Mesendoderm (in vitro differentiated cells): ENCODE results near the gene PDCD1LG2.
"Not testable (repeated sequence)": the region's sequence is repeated elsewhere in the genome, so short reads cannot be mapped to it uniquely, and the experiment has no call there.

Experiments
- DNase-seq: peaks from one replicate; pipeline ENCODE4 v3.0.0; 2013
- H2AK5ac ChIP-seq: 2 replicates; pipeline ENCODE4 v1.6.1; 2013; ENCODE audit warnings: low read length, inconsistent platforms
- H2BK120ac ChIP-seq: 2 replicates; pipeline ENCODE4 v1.6.1; 2013; ENCODE audit warnings: low read depth, mild to moderate bottlenecking, low read length, moderate library complexity, mixed read lengths
- H2BK15ac ChIP-seq: replicated peaks from 2 replicates; pipeline ENCODE4 v1.6.1; 2013; ENCODE audit warnings: low read depth, mild to moderate bottlenecking, moderate library complexity
- H2BK5ac ChIP-seq: 2 replicates; pipeline ENCODE4 v1.6.1; 2013; ENCODE audit warnings: low read length, inconsistent platforms
- H3K18ac ChIP-seq: 2 replicates; pipeline ENCODE4 v1.6.1; 2013; ENCODE audit warnings: mild to moderate bottlenecking, low read length, mixed read lengths
- H3K23ac ChIP-seq: one replicate; pipeline ENCODE4 v1.6.1; 2013; ENCODE audit warnings: low read length
- H3K27ac ChIP-seq: 2 replicates; pipeline ENCODE4 v1.5.1; 2013; ENCODE audit warnings: low read depth, mild to moderate bottlenecking, inconsistent platforms, low read length, moderate library complexity
- H3K27me3 ChIP-seq: 2 replicates; pipeline ENCODE4 v1.6.1; 2013; ENCODE audit warnings: low read length, control low read depth, mild to moderate bottlenecking, inconsistent platforms; ENCODE audit not compliant: insufficient read depth, poor library complexity
- H3K36me3 ChIP-seq: 2 replicates; pipeline ENCODE4 v1.6.1; 2013; ENCODE audit warnings: low read length, inconsistent platforms; ENCODE audit not compliant: control insufficient read depth, insufficient read depth
- H3K4ac ChIP-seq: one replicate; pipeline ENCODE4 v1.6.1; 2013; ENCODE audit warnings: low read depth, mild to moderate bottlenecking, low read length, moderate library complexity
- H3K4me1 ChIP-seq: 2 replicates; pipeline ENCODE4 v1.6.1; 2013; ENCODE audit warnings: low read depth, low read length, inconsistent platforms; ENCODE audit not compliant: control insufficient read depth
- H3K4me2 ChIP-seq: 2 replicates; pipeline ENCODE4 v1.6.1; 2013; ENCODE audit warnings: low read length
- H3K4me3 ChIP-seq: 2 replicates; pipeline ENCODE4 v1.5.1; 2013; ENCODE audit warnings: mild to moderate bottlenecking, low read length
- H3K56ac ChIP-seq: one replicate; pipeline ENCODE4 v1.6.1; 2013; ENCODE audit warnings: low read length
- H3K79me1 ChIP-seq: 2 replicates; pipeline ENCODE4 v1.6.1; 2013; ENCODE audit warnings: low read length, inconsistent platforms
- H3K79me2 ChIP-seq: 2 replicates; pipeline ENCODE4 v1.6.1; 2013; ENCODE audit warnings: mild to moderate bottlenecking, low read length; ENCODE audit not compliant: control insufficient read depth, insufficient read depth
- H3K9ac ChIP-seq: 2 replicates; pipeline ENCODE4 v1.6.1; 2013; ENCODE audit warnings: low read length, inconsistent platforms
- H4K5ac ChIP-seq: one replicate; pipeline ENCODE4 v1.6.1; 2013; ENCODE audit warnings: low read length
- H4K8ac ChIP-seq: one replicate; pipeline ENCODE4 v1.6.1; 2013; ENCODE audit warnings: low read depth, mild to moderate bottlenecking, control low read depth, low read length, moderate library complexity
- WGBS: extraction: QIAGEN DNeasy Blood & Tissue Kit; methylation state at CpG from one replicate; pipeline ENCODE4 v1.1.7; 2013; ENCODE audit warnings: low lambda C conversion rate, missing lambda C conversion rate; ENCODE audit not compliant: insufficient coverage; ENCODE audit errors: extremely low coverage; 5-methylcytosine and 5-hydroxymethylcytosine counted together

Gene PDCD1LG2

DNA sequence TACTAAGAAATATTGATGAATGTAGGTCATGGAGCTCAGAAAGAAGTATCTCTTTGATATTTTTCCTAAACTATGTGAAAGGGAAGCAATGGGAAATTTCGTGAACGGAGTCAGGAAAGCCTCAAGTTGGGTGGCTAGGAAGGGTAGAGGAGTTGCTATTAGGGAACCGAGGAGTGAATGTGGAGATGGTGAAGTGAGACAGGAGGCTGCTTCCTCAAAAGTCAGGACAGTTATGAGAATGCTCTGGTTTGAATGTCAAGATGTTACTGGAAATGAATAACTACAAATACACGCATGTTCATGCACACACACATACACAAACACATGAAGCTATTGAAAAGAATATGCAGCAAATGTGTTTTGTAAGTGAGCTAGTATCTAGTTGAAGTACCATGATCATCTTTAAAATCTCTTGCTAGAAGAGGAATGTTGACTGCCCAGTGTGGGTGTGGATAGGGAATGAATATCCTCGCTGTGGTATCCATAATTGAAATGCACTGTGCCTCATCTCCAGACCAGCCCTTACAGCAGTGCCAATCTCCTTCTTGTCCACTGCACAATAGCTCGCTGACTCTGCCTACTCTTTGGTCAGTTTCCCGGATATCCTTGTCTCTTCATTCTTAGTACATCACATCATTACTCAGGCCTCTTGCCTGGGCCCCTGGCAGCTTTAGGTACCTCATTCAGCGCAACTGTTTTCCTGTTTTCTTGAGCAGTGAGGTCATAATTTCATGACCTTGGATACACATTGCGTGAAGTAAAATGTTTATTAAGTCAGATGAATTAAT lies 21.9 kb upstream of the PDCD1LG2 start:
- no peaks in the 10 kb centered on the region for H3K79me2 ChIP-seq
- H3K79me1 ChIP-seq, result no peaks in the 10 kb centered on the region
- no peak overlapping the region for H3K4ac ChIP-seq
- H3K4me3 ChIP-seq, result no peak overlapping the region
- H2BK5ac ChIP-seq, result no peak overlapping the region
- H3K4me1 ChIP-seq, result peaks cover 3% of the 10 kb centered on the region
- no peaks in the 10 kb centered on the region for H3K27me3 ChIP-seq
- no peak overlapping the region for H3K4me2 ChIP-seq
- WGBS, result no CpG with 5 or more reads among the region's 9 CpGs
- H3K18ac ChIP-seq, result no peak overlapping the region
- no peak overlapping the region for H3K23ac ChIP-seq
- no peak overlapping the region for H2BK15ac ChIP-seq
- no peaks in the 10 kb centered on the region for H3K36me3 ChIP-seq
- no peak overlapping the region for H2BK120ac ChIP-seq
- no peak overlapping the region for H4K8ac ChIP-seq
- no peak overlapping the region for H2AK5ac ChIP-seq
- no peak overlapping the region for H3K27ac ChIP-seq
- no peak for DNase-seq
- H3K56ac ChIP-seq, result no peak overlapping the region
- H3K9ac ChIP-seq, result no peak overlapping the region
- no peak overlapping the region for H4K5ac ChIP-seq

DNA sequence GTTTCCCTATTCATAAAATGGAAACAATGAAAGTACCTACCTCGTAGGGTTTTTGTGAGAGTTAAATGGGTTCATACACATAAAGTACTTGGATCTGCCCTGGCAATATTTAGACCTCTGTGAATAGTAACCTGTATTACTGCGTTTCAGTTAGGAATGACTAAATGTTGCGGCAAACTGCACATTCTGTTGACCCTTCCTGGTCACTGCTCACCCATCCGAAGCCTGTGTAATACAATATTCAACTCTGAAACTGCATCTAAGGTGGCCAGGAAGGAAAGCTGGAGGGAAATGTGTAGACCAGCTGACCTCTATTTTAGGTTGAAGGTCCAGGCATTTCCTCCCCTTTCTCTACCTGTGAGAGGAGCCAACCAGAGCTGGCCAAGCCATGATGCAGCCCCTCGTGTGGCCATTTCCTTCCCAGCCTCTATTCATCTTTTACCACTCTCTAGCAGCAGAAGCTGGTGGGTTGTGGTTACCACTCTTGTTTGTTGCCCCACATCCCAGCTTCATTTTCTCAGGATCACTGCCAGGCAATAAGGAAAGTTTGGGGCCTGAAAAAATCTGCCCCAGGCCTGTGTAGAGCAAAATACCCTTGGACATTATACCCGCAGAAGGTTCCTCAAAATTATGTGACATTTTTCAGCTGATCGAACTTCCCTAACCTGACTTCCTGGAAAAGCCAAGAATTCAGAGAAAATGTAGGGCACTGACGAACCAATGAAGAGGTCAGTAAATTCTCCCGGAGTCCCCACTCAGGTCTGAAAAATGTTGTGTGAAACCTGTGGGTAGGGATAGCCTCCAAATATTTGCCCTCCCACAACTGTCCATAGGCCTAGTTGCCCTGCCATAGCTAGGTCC lies 20.5 kb upstream of the PDCD1LG2 start:
- Histone ChIP-seq H2BK15ac (no peak overlapping the region), H3K9ac (no peak overlapping the region)

DNA sequence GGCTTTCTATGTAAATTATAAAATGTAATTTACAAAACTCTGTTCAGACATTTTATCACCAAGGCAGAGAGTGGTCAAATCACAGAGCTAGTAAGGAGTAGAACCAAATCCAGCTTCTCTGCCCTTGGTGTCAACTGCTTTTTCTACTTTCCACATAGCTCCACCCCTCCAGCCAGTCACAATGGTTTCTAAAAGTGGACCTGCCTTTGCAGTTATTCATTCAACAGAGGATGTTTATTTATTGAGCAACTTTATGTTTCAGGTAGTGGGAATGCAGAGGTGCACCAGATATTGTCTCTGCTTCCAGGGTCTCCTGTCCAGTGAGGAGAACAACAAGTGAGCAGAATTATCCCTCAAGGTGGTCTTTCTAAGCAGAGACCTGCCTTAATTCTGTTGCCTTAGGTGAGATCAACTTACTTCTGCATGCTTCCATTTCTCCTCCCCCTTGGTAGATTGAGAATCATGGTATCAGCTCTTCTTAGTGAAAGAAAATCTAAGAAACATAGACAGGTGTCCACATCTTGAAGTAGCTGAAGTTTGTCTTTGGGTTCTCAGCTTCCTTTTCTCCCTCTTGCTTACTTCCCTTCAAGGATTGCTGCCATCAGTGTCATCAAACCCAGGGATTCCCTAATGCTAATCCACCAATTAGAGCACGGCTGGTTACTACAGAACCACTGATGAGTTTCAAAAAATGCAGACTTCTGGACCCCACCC lies 17.2 kb upstream of the PDCD1LG2 start:
- H3K79me1 ChIP-seq, result no peaks in the 10 kb centered on the region
- H4K5ac ChIP-seq, result no peak overlapping the region
- no peak overlapping the region for H2BK15ac ChIP-seq
- H2BK5ac ChIP-seq, result no peak overlapping the region
- no peak overlapping the region for H3K18ac ChIP-seq
- H3K23ac ChIP-seq, result no peak overlapping the region
- no peaks in the 10 kb centered on the region for H3K27me3 ChIP-seq
- H3K27ac ChIP-seq, result no peak overlapping the region
- H2AK5ac ChIP-seq, result no peak overlapping the region
- no peak overlapping the region for H3K9ac ChIP-seq
- no CpG with 5 or more reads among the region's 1 CpG for WGBS
- H3K56ac ChIP-seq, result no peak overlapping the region
- no peak overlapping the region for H3K4me3 ChIP-seq
- H4K8ac ChIP-seq, result no peak overlapping the region
- no peaks in the 10 kb centered on the region for H3K79me2 ChIP-seq
- H3K36me3 ChIP-seq, result no peaks in the 10 kb centered on the region
- H3K4me2 ChIP-seq, result no peak overlapping the region
- no peak overlapping the region for H3K4ac ChIP-seq
- no peak for DNase-seq
- H2BK120ac ChIP-seq, result no peak overlapping the region
- H3K4me1 ChIP-seq, result no peaks in the 10 kb centered on the region

More for the DNA sequence above, 20.5 kb upstream of the PDCD1LG2 start:
- Histone ChIP-seq H3K79me1 (no peaks in the 10 kb centered on the region), H3K27me3 (no peaks in the 10 kb centered on the region), H2AK5ac (no peak overlapping the region), H2BK5ac (no peak overlapping the region), H4K8ac (no peak overlapping the region), H3K23ac (no peak overlapping the region), H3K56ac (no peak overlapping the region), H3K18ac (no peak overlapping the region), H3K79me2 (no peaks in the 10 kb centered on the region), H3K4me3 (no peak overlapping the region), H4K5ac (no peak overlapping the region), H2BK120ac (no peak overlapping the region), H3K27ac (no peak overlapping the region), H3K4me1 (peaks cover 3% of the 10 kb centered on the region), H3K4me2 (no peak overlapping the region), H3K4ac (peak overlapping the region; percentile 44), H3K36me3 (no peaks in the 10 kb centered on the region)
- DNase-seq, result no peak
- WGBS, result no CpG with 5 or more reads among the region's 9 CpGs

DNA sequence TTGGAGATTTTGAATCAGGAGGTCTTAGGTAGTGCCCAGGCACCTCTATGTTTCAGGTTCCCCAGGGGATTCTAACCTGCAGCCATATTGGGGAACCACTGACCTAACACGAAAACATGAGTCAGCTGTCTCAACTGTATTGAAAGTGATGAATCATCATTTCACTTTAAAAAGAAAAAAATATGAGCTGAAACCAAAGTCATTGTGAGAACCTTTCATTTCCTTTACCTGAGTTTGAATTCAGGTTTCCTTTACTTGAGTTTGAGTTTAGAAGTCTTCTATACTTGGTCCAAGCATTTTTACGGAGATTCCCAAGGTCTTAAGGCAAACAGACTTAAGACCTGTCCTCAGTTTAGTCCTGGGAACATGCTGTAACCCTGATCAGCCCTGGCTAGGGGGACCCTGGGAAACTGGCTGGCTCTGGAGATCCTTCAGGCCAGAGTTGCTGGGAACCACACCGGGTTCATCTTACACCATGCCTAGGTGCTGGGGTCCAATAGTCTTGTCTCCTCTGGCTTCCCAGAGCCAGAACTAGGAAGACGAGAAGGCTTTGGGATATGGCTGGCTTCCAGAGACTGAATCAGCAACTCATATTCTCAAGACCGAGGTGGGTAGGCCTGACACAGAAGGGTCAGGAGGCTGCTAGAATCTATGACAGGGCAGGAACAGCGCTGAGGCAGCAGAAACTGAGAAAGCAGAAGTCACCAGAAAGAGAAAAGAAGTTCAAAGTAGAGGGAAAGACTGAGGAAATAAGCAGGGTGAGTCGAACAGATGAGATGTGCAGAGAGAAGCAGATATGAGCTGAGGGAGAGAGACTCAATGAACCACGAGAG lies 16.4 kb upstream of the PDCD1LG2 start:
- Histone ChIP-seq H4K8ac (no peak overlapping the region), H3K79me1 (no peaks in the 10 kb centered on the region), H2BK120ac (no peak overlapping the region), H2AK5ac (no peak overlapping the region), H2BK15ac (no peak overlapping the region), H2BK5ac (no peak overlapping the region), H3K23ac (no peak overlapping the region), H3K56ac (no peak overlapping the region), H3K4me3 (no peak overlapping the region), H4K5ac (no peak overlapping the region), H3K4me1 (no peaks in the 10 kb centered on the region), H3K36me3 (no peaks in the 10 kb centered on the region), H3K79me2 (no peaks in the 10 kb centered on the region), H3K4ac (no peak overlapping the region), H3K27ac (no peak overlapping the region), H3K9ac (no peak overlapping the region), H3K18ac (no peak overlapping the region), H3K27me3 (no peaks in the 10 kb centered on the region), H3K4me2 (no peak overlapping the region)
- no peak for DNase-seq
- WGBS, result no CpG with 5 or more reads among the region's 8 CpGs

DNA sequence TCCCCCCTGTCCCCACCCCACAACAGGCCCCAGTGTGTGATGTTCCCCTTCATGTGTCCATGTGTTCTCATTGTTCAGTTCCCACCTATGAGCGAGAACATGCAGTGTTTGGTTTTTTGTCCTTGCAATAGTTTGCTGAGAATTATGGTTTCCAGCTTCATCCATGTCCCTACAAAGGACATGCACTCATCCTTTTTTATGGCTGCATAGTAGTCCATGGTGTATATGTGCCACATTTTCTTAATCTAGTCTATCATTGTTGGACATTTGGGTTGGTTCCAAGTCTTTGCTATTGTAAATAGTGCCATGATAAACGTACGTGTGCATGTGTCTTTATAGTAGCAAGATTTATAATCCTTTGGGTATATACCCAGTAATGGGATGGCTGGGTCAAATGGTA lies 15.6 kb upstream of the PDCD1LG2 start:
- not testable (repeated sequence) for DNase-seq, H3K4ac ChIP-seq, H3K27me3 ChIP-seq, H3K79me2 ChIP-seq, H3K79me1 ChIP-seq, H3K27ac ChIP-seq, H3K23ac ChIP-seq, H3K36me3 ChIP-seq, H4K8ac ChIP-seq, H3K9ac ChIP-seq, H3K4me1 ChIP-seq, H2BK120ac ChIP-seq, H2BK15ac ChIP-seq, H3K4me2 ChIP-seq, H3K56ac ChIP-seq, H3K18ac ChIP-seq, H2AK5ac ChIP-seq, H4K5ac ChIP-seq, H2BK5ac ChIP-seq, H3K4me3 ChIP-seq
- WGBS, result no CpG with 5 or more reads among the region's 3 CpGs
